Bronchial epithelial cell (primary cell): Measurements from ENCODE around the gene CFHR1. TPM values are rescaled to one million over a fixed set of nuclear protein-coding genes. Genes with fewer than 3 reads are reported as not detected.
A peak's percentile ranks its signal among the peaks of the same experiment; 100 is the strongest.

Source experiments
- DNase-seq: peaks from one replicate; pipeline ENCODE4 v3.0.0-alpha.2; 2010; ENCODE audit warnings: low read depth
- FAIRE-seq: peaks from 2 replicates; lab custom pipeline; 2011; peaks lifted over from hg19 to GRCh38; lab: Jason Lieb, UNC
- H3K27me3 ChIP-seq: 2 replicates; pipeline ENCODE4 v1.5.1; 2011; ENCODE audit warnings: low read length; ENCODE audit not compliant: control insufficient read depth, insufficient read depth
- H3K36me3 ChIP-seq: 2 replicates; pipeline ENCODE4 v1.5.1; 2011; ENCODE audit warnings: low read length; ENCODE audit not compliant: control insufficient read depth, insufficient read depth
- H3K4me3 ChIP-seq: 2 replicates; pipeline ENCODE4 v1.5.1; 2011; ENCODE audit warnings: mild to moderate bottlenecking, low read depth, low read length, control low read depth
- total RNA-seq: library from RNA; depleted of rRNA; stranded (reverse); fragments of >200 nt; gene quantifications from 2 replicates; pipeline ENCODE4 v1.2.1, GENCODE V29; 2014
- TF ChIP-seq, protein P1 (sequence below): IDR thresholded peaks from 2 replicates; pipeline ENCODE4 v1.5.1; 2011; ENCODE audit warnings: mild to moderate bottlenecking, moderate library complexity, low read length, control low read depth, inconsistent platforms; ENCODE audit not compliant: insufficient read depth, severe bottlenecking

CFHR1 gene
- total RNA-seq, 1 donor from 2014 or later, result not detected

- Histone ChIP-seq H3K27me3 (no peaks in the 10 kb centered on the region), H3K36me3 (no peaks in the 10 kb centered on the region), H3K4me3 (no peak overlapping the region)
- DNase-seq, result no peak
- FAIRE-seq, result no peak
- TF ChIP-seq, protein P1, sequence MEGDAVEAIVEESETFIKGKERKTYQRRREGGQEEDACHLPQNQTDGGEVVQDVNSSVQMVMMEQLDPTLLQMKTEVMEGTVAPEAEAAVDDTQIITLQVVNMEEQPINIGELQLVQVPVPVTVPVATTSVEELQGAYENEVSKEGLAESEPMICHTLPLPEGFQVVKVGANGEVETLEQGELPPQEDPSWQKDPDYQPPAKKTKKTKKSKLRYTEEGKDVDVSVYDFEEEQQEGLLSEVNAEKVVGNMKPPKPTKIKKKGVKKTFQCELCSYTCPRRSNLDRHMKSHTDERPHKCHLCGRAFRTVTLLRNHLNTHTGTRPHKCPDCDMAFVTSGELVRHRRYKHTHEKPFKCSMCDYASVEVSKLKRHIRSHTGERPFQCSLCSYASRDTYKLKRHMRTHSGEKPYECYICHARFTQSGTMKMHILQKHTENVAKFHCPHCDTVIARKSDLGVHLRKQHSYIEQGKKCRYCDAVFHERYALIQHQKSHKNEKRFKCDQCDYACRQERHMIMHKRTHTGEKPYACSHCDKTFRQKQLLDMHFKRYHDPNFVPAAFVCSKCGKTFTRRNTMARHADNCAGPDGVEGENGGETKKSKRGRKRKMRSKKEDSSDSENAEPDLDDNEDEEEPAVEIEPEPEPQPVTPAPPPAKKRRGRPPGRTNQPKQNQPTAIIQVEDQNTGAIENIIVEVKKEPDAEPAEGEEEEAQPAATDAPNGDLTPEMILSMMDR, result no peak
Measured at GRCh38 chr1:196857188-196857587, 37.7 kb downstream of the CFHR1 start.

DNA sequence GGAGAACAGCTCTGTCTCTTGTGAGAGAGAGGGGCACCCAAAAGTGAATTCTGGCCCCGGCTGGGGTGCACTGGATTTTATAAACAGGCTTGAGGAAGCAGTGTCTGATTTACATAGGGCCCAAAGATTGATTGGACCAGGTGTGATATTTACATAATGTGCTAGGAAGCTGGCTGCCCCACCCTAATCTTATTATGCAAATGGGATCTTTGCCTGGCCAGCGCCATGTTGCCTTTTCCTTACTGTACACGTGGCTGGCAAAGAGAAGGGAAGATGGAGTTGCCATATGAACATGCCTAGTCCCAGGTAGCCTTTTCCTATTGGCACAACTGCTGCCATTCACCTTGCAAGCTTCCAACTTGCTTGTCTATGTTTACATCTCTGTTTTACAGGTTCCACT lies 39.3 kb downstream of the CFHR1 start:
- no peak for FAIRE-seq
- TF ChIP-seq, protein P1, result no peak
- no peaks in the 10 kb centered on the region for H3K27me3 ChIP-seq
- DNase-seq, result no peak
- no peaks in the 10 kb centered on the region for H3K36me3 ChIP-seq
- H3K4me3 ChIP-seq, result no peak overlapping the region

- TF ChIP-seq, protein P1, result no peak
- no peak for FAIRE-seq
- Histone ChIP-seq H3K27me3 (no peaks in the 10 kb centered on the region), H3K4me3 (no peak overlapping the region), H3K36me3 (no peaks in the 10 kb centered on the region)
- DNase-seq, result no peak
Measured at GRCh38 chr1:196860323-196860884, 40.9 kb downstream of the CFHR1 start.

DNA sequence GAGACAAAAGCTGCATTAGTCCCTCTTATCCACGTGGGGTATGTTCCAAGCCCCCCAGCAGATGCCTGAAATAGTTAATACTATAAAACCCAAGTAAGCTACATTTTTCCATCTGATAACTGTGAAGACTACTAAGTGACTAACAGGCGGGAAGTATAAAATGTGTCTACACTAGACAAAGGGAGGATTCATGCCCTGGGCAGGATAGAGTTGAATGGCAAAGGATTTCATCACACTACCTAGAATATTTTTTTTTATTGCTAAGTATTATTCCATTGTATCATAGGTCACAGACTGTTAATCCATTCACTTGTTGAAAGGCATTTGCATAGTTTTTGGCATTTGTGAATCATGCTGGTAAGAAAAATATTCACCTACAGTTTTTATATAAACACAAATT lies 41.9 kb downstream of the CFHR1 start:
- FAIRE-seq (no peak), DNase-seq (peak; percentile 4)
- TF ChIP-seq, protein P1, result no peak
- no peak overlapping the region for H3K4me3 ChIP-seq
- H3K36me3 ChIP-seq, result no peaks in the 10 kb centered on the region
- H3K27me3 ChIP-seq, result no peaks in the 10 kb centered on the region

GRCh38 chr1:196866974-196867373 lies 47.4 kb downstream of the CFHR1 start:
- DNase-seq (no peak), FAIRE-seq (no peak)
- TF ChIP-seq, protein P1, result no peak
- no peaks in the 10 kb centered on the region for H3K36me3 ChIP-seq
- no peak overlapping the region for H3K4me3 ChIP-seq
- no peaks in the 10 kb centered on the region for H3K27me3 ChIP-seq

DNA sequence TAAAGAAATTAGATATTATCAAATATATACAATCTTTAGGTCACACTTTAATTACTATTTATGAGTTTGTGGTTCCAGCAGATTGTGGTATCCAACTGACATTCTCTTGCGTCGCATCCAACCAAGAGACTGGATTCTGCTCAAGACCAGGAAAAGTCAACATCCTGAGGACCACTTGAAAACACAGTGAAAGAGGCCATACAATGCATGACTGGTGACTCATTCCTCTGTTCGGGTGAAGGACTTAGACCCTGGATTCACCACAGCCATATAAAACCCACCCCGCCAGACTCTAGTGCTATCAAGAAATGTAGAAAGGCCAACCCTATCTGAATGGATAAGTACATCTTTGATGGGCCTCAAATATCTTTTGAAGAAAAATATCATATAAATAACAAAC lies 53.9 kb downstream of the CFHR1 start:
- Histone ChIP-seq H3K4me3 (no peak overlapping the region), H3K36me3 (no peaks in the 10 kb centered on the region), H3K27me3 (no peaks in the 10 kb centered on the region)
- DNase-seq (no peak), FAIRE-seq (no peak)
- TF ChIP-seq, protein P1, result no peak
